Measurements from ENCODE around the gene YPEL4.
"Not testable (repeated sequence)": the region's sequence is repeated elsewhere in the genome, so short reads cannot be mapped to it uniquely, and the experiment has no call there.

YPEL4 gene, protein sequence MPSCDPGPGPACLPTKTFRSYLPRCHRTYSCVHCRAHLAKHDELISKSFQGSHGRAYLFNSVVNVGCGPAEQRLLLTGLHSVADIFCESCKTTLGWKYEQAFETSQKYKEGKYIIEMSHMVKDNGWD

DNA sequence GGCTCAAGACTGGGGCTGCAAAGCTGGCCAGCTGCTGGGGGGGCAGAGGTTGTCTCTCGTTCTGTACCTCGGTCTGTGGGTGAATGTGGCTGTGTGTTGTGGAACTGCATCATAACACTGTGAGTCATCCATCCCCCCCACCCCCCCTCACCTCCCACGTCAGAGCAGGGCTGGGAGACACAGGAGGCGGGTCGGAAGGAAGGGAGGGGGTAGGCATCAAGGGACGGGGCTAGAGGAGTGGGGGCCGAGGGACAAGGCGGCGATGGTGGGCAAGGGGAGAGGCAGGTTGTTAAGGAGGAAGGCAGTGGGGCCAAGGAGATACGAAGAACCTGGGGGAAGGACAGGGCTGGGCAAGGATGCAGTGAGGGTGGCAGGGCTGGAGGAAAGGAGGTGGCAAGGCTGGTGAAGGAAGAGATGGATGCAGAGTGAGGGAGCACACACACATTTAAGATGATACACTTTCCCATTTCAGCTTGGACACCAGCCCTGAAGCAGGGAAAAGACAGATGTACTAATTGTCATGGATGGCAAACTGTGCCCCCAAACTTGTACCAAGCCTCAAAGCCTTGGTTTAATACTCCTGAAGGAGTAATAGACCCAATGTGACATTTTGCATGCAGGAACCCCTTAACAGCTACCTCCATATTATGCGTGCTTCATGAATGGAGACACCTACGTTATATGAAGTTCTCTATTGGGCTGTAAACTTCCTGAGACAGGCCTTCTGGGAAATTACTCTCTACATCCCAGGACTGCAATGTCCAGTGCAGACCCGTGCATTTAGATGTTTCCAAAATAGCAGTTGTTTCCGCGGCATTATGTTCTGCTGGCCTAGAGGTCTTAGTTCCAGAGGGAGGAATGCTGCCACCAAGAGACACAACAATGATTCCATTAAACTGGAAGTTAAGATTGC lies at the start of gene YPEL4:
TSS of gene YPEL4 (minus strand) at position 87 of the 913 bp plus-strand sequence. CDS start 2,805 bp downstream, outside the sequence.
- DNase-seq (ENCODE audit: low read depth) = peak; percentile 38

DNA sequence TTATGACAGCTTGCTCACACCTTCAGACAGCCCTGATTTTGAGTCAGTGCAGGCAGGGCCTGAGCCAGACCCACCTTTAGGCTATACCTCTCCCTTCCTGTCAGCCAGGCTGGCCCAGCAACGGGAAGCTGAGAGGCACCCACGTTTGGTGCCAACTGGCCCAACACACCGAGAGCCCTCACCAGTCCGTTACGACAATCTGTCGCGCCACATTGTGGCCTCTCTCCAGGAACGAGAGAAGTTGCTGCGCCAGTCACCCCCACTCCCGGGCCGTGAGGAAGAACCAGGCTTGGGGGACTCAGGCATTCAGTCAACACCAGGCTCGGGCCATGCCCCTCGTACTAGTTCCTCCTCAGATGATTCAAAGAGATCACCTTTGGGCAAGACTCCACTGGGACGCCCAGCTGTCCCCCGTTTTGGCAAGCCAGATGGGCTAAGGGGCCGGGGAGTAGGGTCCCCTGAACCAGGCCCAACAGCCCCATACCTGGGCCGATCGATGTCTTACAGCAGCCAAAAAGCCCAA lies 49.2 kb upstream of the YPEL4 start:
- DNase-seq (ENCODE audit: low read depth) = no peak

DNA sequence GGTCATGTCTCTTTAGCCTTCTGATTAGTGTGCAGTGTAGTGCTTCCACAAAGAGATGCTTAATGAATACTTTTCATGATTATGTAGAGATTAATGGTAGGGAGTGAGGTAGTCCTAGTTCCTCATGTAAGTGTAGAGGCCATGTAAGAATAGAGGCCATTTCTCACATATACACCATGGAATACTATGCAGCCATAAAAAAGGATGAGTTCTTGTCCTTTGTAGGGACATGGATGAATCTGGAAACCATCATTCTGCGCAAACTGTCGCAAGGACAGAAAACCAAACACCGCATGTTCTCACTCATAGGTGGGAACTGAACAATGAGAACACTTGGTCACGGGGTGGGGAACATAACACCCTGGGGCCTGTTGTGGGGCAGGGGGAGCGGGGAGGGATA lies 40.8 kb upstream of the YPEL4 start:
- DNase-seq (ENCODE audit: low read depth) = not testable (repeated sequence)

DNA sequence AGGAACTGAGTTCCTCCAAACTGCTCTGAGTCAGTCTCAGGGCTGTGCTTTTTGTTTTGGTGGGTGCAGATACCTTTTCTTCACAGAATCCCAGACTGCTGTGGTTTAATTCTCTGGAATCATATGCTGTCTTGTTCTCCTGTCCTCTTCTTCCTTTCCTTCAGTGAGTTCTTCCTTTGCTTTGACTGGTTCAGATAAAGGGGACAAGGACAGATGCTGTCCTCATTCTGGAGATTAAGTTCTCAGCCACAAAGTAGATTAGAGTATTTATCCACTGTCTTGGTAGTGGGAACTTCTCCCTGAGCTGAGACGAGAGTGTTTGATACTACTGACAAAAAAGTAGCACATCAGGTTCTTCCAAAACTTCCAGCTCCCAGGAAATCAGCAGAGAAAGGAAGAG lies 31.5 kb upstream of the YPEL4 start:
- no peak for DNase-seq (ENCODE audit: low read depth)

DNA sequence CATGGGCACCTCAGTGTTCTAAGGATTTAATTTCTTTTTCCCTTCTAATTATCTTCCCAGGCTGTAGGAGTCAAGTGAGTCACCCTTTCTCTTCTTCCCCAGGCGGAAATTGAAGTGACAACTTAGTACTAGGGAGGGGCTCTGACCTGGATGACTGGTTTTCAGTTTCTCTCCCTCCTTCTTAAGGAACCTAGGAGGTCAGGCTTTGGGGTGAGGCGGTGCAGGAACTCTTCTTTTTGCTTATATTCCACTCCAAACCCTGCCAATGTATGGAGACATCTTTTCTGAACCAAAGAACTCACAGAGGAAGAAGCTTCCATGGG lies 30.8 kb upstream of the YPEL4 start:
- no peak for DNase-seq (ENCODE audit: low read depth)

DNA sequence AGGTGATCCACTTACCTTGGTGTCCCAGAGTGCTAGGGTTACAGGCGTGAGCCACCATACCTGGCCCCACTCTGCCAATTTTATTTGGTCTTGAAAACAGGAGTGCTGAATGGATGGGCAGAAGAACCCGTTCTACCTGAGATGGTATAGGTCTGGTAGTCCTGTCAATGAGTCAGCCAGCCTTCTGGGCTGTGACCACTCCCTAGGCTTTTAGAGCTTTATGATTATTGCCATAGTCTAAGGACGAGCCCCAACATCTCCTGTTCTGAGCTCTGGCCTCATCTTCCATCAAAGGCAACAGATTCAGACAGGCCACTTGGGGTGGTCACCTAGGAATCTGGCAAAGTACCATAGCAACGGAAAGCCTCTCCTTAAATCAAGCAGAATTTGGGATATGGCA lies 29.7 kb upstream of the YPEL4 start:
- no peak for DNase-seq (ENCODE audit: low read depth)

DNA sequence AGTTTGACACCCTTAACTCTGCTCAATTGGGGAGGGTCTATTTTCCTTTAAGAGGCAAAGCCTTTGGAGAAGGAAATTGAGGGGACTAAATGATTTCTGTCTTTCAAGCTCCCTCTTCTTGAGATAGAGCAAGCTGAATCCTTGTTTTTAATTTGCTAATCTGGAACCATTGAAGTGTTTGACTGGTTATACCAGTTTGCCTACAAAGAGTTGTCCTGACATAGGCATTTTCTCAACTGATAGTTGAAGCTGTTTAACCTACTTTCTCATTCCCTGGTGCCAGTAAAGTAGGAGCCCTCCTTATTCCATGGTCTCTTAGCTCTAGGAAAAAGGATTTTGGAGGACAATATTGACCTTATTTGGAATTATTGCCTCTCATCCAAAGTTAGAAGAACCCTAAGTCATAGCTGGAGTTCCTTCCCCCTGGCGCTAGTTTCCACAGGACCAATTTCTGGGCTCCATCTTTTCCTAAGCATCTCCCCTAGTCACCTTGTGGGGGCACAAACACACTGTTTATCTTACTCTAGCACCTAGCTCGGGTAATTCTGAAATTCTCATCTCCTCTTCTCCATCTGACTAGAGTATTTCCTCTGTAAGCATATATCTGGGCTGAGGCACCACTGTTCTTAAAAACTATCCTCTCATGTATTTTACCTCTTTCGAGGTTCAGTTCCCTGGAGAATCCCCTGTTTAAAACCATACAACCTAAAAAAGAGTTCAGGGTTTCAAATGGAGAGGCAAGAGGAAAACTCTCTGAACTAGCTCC lies 25.6 kb upstream of the YPEL4 start:
- no peak for DNase-seq (ENCODE audit: low read depth)

DNA sequence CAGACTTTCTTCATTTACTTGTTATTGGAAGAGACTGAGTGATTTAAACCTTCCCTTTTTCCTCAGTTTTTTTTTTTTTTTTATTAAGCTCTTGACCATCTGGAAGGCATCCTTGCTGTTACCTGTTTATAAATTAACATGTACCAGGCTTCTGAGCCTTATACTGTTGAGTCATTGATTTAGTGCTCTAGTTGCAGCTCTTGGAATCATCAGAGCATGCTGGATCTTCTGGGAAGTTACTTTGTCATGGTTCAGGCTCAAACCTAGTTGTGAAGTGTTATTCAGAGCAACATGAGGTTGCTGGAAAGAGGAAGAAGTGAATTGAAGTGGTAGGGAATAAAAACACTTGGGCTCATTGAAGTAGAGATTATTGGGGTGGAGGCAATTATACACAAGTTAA lies 24.5 kb upstream of the YPEL4 start:
- no peak for DNase-seq (ENCODE audit: low read depth)

DNA sequence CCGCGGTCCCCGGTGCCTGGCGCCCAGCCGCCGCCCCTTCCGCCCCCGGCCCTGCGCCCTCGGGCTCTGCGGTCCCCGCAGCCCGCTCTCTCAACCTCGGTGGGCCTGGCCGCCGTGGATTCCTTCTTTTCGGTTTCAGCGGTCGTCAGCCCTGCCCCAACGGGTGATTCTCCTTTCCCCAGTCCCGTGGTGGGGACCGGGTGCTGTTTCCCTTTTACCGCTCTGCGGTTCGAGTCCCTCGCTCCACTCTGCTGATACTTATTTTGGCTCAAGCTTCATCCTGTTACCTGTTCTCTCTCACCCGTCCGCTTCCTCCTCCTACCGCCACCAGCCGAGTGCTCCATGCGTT lies 18.7 kb upstream of the YPEL4 start:
- DNase-seq (ENCODE audit: low read depth) = no peak

DNA sequence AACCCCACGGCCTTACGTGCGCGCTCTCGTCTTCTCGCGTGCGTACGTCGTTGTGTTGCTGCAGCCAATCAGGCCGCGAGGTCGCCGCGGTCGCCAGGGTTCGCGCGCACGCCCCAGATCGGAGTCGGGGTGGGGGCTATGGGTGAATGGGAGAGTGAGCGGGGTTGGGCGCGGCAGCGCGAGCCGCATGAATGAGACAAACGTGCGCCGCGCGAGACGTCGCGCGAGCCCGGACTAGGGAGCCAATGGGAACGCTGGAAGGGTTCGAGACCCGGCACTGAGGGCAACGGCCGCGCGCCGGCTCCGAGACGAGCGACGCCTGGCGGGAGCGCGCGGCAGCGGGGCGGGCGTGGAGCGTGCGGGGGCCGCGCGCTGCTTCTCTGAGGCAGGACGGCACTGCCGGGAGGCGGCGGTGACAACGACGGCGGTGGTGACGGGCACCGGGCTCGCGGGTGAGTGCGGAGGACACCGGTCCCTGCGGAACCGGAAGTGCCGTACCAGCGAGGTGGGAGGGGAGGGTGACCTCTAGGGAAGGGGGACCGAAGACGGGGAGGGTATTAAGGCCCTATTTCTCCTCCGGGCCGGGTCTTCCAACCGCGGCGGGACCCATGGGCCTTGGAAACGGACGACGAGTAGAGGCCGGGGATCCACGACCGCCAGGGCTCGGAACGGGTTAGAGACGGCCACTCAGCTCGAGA lies 18.2 kb upstream of the YPEL4 start, which contains the start of gene ZDHHC5:
TSS of gene ZDHHC5 (plus strand) at position 379 of the 698 bp plus-strand sequence. CDS start 4,977 bp downstream, outside the sequence.
- peak; percentile 99 for DNase-seq (ENCODE audit: low read depth)

DNA sequence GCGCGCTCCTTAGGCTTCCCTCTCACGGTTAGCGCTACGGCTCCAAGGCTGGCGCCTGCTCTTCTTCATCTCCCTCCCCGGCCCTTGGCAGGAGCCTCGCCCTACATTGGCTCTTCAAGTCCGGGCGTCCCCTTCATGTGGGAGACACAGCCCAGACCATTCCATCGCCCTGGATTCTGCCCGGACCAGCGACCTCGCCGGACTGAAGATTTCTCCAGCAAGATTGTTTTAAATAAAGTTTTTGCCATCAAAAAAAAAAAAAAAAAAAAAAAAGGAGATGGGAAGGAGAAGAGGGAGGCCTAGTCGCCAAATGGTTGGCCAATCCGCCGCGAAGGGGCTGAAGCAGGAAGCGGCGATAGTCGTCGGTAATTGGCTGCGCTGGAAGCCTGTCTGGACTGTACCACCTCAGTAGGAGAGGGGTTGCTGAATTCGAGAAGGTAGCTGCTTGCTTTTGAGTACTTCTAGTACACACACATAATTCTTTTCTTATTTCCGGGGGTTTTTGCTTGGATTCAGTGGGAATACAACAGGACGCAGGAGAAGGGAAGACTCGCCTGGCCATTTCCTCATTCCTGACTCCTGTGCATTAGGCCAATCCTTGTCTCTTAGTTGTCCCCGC lies 17.5 kb upstream of the YPEL4 start:
- DNase-seq (ENCODE audit: low read depth) = peak; percentile 85

DNA sequence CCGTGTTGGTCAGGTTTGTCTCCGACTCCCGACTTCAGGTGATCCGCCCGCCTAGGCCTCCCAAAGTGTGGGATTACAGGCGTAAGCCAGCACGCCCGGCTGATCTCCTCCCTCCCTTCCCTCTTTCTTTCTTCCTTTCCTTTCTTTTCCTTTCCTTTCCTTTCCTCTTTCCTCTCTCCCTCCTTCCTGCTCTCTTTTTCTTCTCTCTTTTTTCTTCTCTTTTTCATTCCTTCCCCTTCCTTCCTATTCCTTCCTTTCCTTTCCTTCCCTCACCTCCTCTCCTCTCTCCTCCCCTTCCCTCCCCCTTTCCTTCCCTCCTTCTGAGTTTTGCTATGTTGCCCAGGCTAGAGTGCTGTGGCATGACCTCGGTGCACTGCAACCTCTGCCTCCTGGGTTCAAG lies 14.3 kb upstream of the YPEL4 start:
- no peak for DNase-seq (ENCODE audit: low read depth)

DNA sequence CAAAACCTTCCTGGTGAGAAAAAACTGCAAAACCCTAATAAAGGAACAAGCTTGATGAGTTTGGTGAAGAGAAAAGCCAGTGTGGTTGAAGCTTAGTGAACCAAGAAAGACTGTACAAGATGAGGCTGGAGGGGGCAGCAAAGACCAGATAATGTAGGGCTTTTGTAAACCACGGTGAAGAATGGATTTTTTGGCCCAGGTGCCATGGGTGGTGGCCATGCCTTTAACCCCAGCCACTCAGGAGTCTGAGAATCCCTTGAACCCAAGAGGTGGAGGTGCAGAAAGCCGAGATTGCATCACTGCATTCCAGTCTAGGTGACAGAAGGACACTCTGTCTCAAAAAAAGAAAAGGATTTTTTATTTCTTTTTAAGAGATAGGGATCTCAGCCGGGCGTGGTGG lies 13.2 kb upstream of the YPEL4 start:
- no peak for DNase-seq (ENCODE audit: low read depth)

DNA sequence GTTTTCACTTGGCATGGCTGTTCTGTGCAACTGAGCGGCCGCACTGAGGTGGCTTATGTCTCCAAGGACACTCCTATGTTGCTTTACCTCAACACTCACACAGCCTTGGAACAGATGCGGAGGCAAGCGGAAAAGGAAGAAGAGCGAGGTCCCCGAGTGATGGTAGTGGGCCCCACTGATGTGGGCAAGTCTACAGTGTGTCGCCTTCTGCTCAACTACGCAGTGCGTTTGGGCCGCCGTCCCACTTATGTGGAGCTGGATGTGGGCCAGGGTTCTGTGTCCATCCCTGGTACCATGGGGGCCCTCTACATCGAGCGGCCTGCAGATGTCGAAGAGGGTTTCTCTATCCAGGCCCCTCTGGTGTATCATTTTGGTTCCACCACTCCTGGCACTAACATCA lies 10.0 kb upstream of the YPEL4 start:
- DNase-seq (ENCODE audit: low read depth) = no peak

DNA sequence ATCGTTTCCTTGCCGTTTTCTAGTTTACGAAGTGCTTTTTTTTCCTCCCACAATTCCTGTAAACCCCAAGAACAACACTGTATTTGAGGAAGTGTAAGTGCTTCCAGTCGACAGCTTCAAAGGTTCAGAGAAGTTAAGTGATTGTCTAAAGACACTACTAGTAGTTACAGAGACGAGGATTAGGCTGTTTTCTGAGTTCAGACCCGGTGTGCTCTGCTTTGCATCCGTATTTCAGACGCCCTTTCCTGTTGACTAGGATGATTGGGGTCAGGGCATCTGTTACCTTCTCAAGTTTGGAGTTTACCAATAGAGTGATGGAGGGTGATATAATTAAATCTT lies 8.3 kb upstream of the YPEL4 start:
- no peak for DNase-seq (ENCODE audit: low read depth)

DNA sequence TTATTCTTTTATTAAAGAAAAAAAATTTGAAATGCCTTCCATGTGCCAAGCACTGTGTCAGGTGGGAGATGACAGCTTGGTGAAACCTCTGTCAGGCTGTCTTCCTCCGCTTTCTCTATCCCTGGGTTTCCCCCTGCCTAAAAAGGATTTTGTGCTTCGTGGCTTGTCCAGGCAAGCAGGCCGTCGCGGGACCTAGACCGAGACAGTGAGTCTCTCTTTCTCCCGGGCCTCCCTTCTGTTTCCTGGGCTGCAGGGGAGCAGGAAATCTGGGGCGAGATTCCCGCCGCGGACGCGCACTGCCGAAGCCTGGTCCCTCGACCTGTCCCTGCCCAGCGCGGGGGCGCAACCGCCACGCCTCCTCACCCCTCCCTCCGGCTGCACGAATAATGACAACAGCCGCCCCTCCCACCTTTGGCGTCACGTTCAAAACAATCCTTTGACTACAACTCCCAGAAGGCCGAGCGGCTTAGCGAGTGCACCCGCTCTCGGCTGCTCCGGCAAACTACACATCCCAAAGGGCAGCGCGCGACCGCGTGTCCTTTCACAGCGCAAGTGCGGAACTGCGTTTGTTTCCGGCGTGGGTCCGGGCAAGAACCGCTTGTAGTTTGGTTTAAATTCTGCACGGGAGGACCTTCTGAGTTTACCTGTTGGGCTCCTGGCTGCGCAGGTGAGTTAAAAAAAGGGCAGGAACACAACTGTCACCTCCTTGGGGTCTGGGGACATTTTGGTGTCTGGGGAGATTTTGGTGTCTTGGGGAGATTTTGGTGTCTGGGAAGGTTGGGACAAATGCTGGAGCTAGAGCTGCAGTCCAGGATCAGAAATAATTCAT lies 7.7 kb upstream of the YPEL4 start, which contains the start of gene CLP1:
TSS of gene CLP1 (plus strand) at position 569 of the 829 bp plus-strand sequence. CDS start 1,715 bp downstream, outside the sequence.
- DNase-seq (ENCODE audit: low read depth) = peak; percentile 99

DNA sequence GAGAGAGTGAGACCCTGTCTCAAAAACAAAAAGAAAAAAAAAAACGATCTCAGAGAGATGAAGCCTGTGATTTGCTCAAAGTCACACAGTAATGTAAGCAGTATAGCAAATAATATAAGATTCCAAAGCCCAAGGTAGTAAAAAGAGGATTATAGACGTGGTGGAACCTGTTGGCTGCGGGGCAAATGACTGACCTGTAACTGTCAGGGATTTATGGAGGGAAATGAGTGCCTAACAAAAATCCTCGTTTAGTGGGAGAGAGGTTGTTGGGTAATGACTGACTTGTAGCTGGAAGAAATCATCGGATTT lies 7.1 kb upstream of the YPEL4 start:
- no peak for DNase-seq (ENCODE audit: low read depth)

DNA sequence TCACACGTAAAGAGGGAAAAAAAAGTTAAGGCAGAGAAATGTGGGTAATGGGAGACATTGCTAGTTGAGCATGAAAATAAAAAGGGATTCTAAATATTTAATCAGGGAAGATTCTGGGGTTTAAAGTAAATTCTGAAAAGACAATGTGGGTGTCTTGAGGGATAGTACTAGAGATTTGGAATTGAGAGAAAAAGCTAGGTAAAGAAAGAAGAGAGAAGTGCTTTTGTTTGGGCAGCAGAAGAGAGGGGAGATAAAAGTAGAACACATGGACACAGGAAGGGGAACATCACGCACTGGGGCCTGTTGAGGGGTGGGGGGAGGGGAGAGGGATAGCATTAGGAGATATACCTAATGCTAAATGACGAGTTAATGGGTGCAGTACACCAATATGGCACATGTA lies 3.5 kb upstream of the YPEL4 start:
- DNase-seq (ENCODE audit: low read depth) = no peak

DNA sequence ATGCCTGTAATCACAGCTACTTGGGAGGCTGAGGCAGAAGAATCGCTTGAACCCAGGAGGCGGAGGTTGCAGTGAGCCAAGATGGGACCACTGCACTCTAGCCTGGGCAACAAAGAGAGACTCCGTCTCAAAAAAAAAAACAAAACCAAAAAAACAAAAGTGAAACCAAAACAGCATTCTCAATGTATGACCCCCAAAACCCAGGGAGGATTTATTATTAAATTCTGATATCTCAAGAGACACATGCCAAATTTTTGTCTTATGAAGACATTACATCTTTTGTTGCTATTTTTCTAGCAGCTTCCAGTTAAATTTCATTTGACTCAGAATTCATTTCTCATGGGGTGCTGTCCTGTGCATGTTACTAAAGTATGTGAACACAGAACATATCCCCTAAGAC lies 3.0 kb upstream of the YPEL4 start:
- DNase-seq (ENCODE audit: low read depth) = no peak

DNA sequence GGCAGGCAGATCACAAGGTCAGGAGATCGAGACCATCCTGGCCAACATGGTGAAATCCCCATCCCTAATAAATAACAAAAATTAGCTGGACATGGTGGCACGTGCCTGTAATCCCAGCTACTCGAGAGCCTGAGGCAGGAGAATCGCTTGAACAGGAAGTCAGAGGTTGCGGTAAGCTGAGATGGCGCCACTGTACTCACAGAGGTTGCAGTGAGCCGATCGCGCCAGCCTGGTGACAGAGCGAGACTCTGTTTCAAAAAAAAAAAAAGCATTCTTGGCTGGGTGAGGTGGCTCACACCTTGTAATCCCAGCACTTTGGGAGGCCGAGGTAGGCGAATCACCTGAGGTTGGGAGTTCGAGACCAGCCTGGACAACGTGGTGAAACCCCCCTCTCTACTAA lies 2.5 kb upstream of the YPEL4 start:
- DNase-seq (ENCODE audit: low read depth) = not testable (repeated sequence)

DNA sequence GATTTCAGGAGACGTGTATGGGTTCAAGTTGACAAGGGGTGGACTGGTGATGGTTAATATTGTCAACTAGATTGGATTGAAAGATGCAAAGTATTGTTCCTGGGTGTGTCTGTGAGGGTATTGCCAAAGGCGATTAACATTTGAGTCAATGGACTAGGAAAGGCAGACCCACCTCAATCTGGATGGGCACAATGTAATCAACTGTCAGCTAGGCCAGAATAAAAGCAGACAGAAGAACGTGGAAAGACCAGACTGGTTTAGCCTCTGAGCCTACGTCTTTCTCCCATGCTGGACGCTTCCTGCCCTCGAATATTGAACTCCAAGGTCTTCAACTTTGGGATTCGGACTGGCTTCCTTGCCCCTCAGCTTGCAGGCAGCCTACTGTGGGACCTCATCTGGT lies 1.7 kb upstream of the YPEL4 start:
- no peak for DNase-seq (ENCODE audit: low read depth)
